ENCODE measurements around the gene SMYD3. TPM values are rescaled to one million over a fixed set of nuclear protein-coding genes. Genes with fewer than 3 reads are reported as not detected.

Gene SMYD3
- total RNA-seq, 1 donor from 2014 or later, result 0.32 TPM

GRCh38 chr1:246169019-246169418 is 338.1 kb downstream of the SMYD3 start:
- TF ChIP-seq CTCF (IDR thresholded peaks at IDR 0.05), result no peak
- DNase-seq (ENCODE audit: low spot score in 2 of 2), result no peak
- intact Hi-C loops (cut with DNase I), result no loop called here

GRCh38 chr1:246166841-246167240 is 340.2 kb downstream of the SMYD3 start:
- no peaks in the 10 kb centered on the region for H3K27me3 ChIP-seq
- H3K4me1 ChIP-seq, result no peaks in the 10 kb centered on the region
- TF ChIP-seq CTCF (IDR thresholded peaks at IDR 0.05), result no peak
- no peaks in the 10 kb centered on the region for H3K36me3 ChIP-seq
- no peak for DNase-seq (ENCODE audit: low spot score in 2 of 2)
- no peak overlapping the region for H3K4me3 ChIP-seq
- no peaks in the 10 kb centered on the region for H3K9me3 ChIP-seq
- intact Hi-C loops (cut with DNase I), result no loop called here
- no peak overlapping the region for H3K27ac ChIP-seq

More at GRCh38 chr1:246169019-246169418, 338.1 kb downstream of the SMYD3 start:
- H3K27me3 ChIP-seq, result no peaks in the 10 kb centered on the region
- H3K27ac ChIP-seq, result no peak overlapping the region
- H3K9me3 ChIP-seq, result no peaks in the 10 kb centered on the region
- H3K4me3 ChIP-seq, result no peak overlapping the region
- H3K4me1 ChIP-seq, result no peaks in the 10 kb centered on the region
- no peaks in the 10 kb centered on the region for H3K36me3 ChIP-seq

- Histone ChIP-seq H3K4me3 (no peak overlapping the region), H3K4me1 (no peaks in the 10 kb centered on the region), H3K36me3 (no peaks in the 10 kb centered on the region), H3K27ac (no peak overlapping the region), H3K27me3 (no peaks in the 10 kb centered on the region), H3K9me3 (no peaks in the 10 kb centered on the region)
- DNase-seq (ENCODE audit: low spot score in 2 of 2), result no peak
- no peak for TF ChIP-seq CTCF (IDR thresholded peaks at IDR 0.05)
- intact Hi-C loops (cut with DNase I), result no loop called here
Measured at GRCh38 chr1:246165826-246166709, 341.0 kb downstream of the SMYD3 start.

GRCh38 chr1:246164764-246165163 is 342.3 kb downstream of the SMYD3 start:
- no peak for DNase-seq (ENCODE audit: low spot score in 2 of 2)

GRCh38 chr1:246162560-246162959 is 344.5 kb downstream of the SMYD3 start:
- no peaks in the 10 kb centered on the region for H3K9me3 ChIP-seq
- no peaks in the 10 kb centered on the region for H3K36me3 ChIP-seq
- TF ChIP-seq CTCF (IDR thresholded peaks at IDR 0.05), result no peak
- DNase-seq (ENCODE audit: low spot score in 2 of 2), result no peak
- no peak overlapping the region for H3K27ac ChIP-seq
- H3K4me1 ChIP-seq, result no peaks in the 10 kb centered on the region
- H3K27me3 ChIP-seq, result no peaks in the 10 kb centered on the region
- intact Hi-C loops (cut with DNase I), result no loop called here
- no peak overlapping the region for H3K4me3 ChIP-seq

More at GRCh38 chr1:246164764-246165163, 342.3 kb downstream of the SMYD3 start:
- TF ChIP-seq CTCF (IDR thresholded peaks at IDR 0.05), result no peak
- no peak overlapping the region for H3K27ac ChIP-seq
- no peaks in the 10 kb centered on the region for H3K27me3 ChIP-seq
- H3K4me3 ChIP-seq, result no peak overlapping the region
- H3K9me3 ChIP-seq, result no peaks in the 10 kb centered on the region
- H3K4me1 ChIP-seq, result no peaks in the 10 kb centered on the region
- H3K36me3 ChIP-seq, result no peaks in the 10 kb centered on the region
- intact Hi-C loops (cut with DNase I), result no loop called here
